Fibroblast of skin of right quadriceps (primary cell): ENCODE data around the gene LRWD1.
"Not testable (repeated sequence)": the region's sequence is repeated elsewhere in the genome, so short reads cannot be mapped to it uniquely, and the experiment has no call there.

ENCODE experiments used
- DNase-seq: peaks from one replicate; pipeline ENCODE4 v3.0.0-alpha.2; 2013

LRWD1 gene

DNA sequence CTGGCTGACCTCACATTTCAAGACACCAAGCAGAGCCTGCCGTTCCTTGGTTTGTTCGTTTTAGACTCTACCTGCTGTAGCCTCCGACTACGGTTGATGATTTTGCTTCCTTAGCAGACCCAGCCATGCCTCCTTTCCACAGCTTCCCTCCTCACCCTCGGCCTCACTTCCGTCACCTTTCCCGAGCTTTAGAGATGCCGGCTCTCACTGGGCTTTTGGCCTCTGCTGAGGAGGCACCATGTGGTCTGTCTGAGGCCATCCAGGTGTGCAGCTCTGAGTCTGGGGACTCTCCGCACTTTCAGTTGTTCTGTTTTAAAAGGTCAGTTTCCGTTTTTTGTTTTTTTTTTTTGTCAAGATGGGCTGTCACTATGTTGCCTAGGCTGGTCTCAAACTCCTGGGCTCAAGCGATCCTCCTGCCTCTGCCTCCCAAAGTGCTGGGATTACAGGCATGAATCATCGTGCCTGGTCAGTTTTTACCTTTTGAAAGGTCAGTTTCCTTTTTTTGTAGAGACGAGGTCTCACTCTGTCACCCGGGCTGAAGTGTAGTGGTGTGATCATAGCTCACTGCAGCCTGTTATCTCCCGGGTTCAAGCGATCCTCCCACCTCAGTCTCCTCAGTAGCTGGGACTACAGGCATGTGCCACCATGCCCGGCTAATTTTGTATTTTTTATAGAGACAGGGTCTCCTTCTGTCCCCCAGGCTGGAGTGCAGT, 19.7 kb upstream of the LRWD1 start:
- no peak for DNase-seq

DNA sequence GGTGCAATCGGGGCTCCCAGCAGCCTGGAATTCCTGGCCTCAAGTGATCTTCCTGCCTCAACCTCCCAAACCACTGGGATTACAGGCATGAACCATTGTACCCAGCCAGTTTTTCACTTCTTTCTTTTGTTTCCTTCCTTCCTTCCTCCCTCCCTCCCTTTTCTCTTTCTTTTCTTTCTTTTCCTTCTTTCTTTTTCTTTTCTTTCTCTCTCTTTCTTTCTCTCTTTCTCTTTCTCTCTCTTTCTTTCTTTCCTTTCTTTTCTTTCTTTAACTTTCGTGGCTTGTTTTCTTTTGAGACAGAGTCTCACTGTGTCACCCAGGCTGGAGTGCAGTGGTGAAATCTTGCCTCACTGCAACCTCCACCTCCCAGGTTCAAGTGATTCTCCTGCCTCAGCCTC, 19.1 kb upstream of the LRWD1 start:
- no peak for DNase-seq

DNA sequence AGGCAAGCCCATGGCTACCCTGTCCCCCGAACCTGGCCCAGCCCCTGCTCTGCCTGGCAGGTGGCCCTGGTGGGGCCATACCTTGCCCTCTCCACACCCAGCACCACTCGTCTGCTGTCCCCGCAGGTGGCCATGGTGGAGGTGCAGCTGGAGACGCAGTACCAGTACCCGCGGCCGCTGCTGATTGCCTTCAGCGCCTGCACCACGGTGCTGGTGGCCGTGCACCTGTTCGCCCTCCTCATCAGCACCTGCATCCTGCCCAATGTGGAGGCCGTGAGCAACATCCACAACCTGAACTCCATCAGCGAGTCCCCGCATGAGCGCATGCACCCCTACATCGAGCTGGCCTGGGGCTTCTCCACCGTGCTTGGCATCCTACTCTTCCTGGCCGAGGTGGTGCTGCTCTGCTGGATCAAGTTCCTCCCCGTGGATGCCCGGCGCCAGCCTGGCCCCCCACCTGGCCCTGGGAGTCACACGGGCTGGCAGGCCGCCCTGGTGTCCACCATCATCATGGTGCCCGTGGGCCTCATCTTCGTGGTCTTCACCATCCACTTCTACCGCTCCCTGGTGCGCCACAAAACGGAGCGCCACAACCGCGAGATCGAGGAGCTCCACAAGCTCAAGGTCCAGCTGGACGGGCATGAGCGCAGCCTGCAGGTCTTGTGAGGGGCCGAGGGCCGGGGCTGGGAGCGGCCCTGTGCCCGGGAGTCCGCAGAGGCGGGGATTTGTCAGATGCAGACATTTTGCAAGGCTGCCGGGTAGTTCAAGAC, 18.2 kb upstream of the LRWD1 start:
- DNase-seq, result no peak

DNA sequence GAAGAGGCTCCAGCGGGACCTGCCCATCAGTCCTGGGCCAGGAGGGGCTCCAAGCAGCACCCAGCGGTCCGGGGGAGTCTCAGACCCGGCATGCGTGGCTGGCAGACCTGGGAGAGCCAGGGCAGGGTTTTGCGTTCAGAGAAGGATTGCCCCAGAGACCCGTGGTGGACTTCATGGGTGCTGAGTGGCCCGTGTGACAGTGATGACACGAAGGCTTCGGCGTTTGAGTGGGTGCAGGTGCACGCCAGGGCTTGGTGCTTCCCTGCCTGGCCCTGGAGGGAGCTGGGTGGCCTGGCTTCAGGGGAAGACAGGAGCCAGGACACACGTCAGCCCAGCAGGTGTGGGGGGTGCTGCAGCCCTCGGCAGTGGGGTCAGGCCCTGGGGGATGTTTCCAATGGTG, 17.5 kb upstream of the LRWD1 start:
- no peak for DNase-seq

DNA sequence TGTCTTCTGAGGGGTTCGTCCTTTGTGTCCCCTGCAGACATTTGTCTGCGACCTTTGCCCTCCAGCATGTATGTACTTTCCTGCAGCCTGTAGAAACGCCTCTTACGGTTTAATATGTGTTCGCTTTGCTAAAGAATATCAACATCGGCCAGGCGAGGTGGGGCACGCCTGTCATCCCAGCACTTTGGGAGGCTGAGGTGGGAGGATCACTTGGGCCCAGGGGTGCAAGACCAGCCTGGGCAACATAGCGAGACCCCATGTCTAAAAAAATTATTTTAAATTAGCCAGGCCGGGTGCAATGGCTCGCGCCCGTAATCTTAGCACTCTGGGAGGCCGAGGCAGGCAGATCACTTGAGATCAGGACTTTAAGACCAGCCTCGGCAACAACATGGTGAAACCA, 15.6 kb upstream of the LRWD1 start:
- DNase-seq, result no peak

DNA sequence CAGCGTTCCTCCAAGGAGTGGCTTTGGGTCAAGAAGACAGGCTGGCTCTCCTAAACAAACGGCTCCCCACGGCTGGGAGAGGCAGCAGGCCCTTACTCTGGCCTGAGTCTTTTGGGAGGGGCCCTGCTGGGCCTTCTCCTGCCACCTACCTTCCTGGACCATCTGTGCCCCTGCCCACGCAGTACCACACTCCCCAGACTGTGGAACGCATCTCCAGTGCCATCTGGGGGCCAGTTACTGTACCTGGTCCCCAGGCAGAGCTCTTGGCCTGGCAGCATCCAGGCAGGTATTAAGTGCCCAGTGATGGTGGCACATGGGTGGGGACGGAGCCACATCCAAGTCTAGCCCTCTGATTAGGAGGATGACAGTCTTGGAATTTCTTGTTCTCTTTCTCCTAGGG, 14.5 kb upstream of the LRWD1 start:
- DNase-seq, result no peak

DNA sequence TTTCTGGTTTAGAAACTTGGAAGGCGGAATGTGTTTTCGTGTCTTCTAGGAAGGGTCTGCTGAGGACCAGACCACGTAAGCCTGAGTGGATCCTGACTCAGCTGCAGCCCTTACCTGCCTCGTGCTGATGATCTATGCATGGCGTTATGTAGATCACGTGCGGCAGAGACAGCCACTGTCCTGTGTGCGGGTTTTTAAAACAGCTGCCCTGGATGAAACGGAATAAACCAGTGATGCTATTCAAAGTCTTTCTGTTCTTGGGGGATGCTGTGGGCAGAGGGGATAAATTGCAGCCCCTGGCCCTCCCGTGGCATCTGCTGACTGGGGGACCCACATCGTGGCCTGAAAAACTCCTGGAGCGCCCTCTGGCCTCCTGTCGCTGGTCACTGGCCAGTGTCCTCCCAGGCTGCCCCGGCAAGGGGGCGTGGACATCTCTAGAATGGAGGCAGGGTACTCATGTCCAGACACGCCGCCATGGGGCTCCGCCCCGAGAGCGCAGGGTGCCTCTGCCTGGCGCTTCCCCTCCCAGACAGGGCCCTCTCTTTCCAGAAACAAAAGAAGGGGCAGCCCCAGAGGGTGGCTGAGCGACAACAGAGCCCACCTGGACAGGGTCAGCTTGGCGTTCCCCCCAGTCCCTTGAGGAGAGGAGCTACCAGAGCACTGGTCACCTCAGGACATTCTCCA, 13.3 kb upstream of the LRWD1 start:
- DNase-seq, result no peak

DNA sequence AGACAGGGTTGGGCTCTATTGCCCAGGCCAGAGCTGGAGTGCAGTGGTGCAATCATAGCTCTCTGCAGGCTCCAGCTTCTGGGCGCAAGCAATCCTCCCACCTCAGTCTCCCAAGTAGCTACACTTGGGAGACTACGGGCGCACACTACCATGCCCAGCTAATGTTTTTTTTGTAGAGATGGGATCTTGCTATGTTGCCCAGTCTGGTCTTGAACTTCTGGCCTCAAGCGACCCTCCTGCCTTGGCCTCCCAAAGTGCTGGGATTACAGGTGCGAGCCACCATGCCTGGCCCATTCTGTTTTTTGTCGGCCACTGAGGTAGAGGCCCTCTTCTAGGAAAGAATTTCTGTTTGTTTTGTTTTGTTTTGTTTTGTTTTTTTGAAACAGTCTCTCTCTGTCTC, 12.3 kb upstream of the LRWD1 start:
- DNase-seq, result no peak

DNA sequence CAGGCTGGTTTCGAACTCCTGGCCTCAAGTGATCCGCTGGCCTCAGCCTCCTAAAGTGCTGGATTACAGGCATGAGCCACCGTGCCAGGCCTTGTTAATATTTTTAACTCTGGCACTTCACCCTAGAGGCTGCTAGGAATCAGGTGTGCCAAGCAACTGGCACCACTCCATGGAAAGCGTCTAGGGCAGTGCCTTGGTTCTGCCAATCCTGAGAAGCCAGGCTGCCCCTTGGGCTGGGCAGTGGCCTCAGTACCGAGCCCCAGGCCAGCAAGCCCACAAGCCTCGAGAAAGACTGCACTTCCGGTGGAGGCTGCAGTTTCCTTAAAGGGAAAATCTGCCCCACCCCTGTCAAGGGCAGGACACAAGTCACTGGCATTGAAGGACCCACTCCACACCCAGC, 11.5 kb upstream of the LRWD1 start:
- DNase-seq, result no peak

DNA sequence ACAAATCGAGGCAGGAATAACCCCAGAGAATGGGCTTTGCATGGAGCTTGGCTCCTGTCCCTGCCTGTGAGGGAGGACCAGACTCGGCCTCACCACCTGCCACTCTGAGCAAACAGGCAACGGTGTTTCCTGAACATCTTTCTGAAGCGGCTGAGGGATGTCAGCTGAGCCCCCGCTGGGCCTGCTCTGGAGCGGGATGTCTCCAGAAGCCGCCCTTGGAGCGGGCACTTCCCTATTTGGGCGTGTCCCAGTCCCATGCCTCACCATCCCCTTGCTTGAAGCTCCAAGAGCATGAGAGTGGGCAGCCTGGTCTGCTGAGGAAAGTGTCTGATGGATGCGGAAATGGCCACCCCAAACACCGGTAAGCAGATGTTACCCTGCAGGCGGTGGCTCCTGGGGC, 10.3 kb upstream of the LRWD1 start:
- DNase-seq, result no peak

DNA sequence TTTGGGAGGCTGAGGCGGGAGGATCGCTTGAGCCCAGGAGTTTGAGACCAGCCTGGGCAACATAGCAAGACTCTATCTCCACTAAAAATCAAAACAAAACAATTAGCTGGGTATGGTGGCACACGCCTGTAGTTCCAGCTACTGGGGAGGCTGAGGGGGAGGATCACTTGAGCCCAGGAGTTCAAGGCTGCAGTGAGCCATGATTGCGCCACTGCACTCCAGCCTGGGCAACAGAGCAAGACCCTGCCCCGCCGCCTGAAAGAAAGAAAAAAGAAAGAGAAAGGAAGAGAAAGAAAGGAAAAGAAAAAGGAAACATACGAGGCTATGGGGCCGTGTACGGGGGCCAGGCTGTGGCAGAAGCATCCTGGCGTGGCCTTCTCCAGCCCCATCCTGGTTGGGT, 9.9 kb upstream of the LRWD1 start:
- not testable (repeated sequence) for DNase-seq

DNA sequence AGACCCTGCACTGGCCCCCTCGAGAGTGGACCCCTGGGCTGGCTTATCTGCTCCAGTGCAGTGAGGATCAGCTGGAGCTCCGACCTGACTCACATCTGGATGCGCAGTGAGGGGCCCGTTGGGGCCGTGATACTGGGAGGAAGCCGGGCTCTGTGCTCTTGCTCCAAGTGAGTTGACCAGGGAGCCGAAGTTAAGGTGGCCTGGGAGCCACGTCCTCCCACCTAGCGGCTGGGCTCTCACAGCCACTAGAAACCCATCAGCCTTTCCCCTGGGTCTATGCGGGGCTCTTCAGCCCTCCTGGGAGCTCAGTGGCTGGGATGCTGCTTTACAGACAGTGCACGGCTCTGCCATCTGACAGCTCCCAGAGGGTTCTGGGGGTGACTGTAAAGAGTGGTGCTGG, 9.2 kb upstream of the LRWD1 start:
- DNase-seq, result no peak

DNA sequence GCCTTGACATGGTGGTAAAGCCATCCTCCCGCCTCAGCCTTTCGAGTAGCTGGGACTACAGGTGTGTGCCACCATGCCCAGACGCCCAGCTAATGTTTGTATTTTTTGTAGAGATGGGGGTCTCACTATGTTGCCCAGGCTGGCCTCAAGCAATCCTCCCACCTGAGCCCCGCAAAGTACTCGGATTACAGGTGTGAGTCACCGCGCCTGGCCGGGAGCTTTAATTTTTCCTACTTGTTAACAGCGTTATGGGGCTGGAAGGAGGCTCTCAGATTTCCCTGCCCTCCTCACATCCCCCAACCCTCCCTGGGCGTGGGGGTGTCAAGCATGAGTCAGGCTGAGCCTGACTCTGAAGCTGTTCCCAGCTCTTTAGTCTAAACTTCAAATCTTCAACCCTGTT, 8.5 kb upstream of the LRWD1 start:
- peak; percentile 69 for DNase-seq

DNA sequence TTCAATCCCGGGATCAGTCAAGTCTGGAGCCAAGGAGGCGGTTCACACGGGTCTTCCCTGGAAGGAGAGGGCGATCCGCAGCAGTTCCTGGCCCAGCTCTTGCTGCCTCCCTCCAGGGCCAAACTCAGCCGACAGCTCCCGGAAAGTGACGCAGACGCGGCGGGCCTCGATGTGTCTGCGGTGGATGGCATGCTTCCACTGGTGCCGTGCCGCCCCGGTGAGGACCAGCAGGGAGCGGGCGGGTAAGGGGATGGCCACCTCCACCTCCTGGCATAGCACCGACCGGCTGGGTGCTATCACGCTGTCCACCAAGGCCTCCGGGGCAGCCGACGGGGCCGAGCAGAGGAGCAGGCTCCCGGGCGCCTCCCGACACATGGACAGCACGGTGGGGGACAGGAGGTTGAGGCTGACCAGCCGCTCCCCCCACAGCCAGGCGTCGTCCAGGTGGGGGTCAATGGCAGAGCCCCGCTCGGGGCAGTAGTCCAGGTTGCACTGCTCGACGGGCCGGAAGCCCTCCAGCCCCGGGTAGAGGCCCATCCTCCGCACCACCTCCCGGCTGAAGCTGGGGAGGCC, 7.3 kb upstream of the LRWD1 start:
- no peak for DNase-seq

DNA sequence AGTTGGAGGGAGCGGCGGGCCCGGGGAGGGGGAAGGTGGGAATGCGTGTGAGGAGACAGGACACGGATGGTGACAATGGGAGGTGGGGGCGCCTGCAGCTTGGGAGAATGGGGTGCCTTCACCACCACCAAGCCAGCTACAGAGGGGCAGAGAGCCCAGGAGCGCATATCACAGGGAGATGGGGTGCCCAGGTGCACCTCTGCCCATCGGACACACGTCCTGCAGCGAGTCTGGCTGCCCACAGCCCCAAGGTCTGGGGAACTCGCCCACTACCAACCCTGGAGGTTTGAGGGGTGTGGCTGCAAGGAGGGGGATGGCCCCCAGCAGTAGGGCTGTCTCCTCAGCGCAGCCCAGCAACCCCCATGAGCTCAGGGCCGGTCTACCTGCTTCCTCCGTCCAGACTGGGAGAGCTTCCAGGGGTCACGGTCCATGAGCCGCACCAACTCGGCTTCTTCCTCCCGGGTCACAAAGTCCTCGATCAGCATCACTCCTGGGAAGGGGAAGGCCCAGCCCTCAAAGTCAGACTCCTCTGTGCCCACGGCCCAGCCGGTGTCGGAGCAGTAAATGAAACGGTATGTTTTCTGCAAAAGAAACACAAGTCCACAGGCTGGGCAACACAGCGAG, 5.5 kb upstream of the LRWD1 start:
- no peak for DNase-seq

DNA sequence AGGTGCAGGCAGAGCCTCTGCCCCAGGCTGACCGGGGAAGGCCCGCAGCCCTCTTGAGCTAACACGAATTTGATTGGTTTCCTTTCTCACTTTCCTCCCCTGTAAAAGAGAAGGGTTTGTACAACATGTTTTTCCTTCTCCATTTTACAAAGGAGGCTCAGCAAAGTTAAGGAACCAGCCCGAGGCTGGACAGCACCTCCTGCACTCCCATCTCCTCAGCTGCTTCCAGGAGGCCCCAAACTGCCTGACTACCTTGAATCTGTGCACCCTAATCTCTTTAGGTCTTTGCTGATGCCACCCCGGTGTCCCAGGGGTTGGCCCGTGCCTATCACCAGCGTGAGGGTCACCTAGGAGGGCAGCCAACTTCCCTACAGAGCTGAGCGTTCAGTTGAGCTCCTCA, 4.3 kb upstream of the LRWD1 start:
- no peak for DNase-seq

DNA sequence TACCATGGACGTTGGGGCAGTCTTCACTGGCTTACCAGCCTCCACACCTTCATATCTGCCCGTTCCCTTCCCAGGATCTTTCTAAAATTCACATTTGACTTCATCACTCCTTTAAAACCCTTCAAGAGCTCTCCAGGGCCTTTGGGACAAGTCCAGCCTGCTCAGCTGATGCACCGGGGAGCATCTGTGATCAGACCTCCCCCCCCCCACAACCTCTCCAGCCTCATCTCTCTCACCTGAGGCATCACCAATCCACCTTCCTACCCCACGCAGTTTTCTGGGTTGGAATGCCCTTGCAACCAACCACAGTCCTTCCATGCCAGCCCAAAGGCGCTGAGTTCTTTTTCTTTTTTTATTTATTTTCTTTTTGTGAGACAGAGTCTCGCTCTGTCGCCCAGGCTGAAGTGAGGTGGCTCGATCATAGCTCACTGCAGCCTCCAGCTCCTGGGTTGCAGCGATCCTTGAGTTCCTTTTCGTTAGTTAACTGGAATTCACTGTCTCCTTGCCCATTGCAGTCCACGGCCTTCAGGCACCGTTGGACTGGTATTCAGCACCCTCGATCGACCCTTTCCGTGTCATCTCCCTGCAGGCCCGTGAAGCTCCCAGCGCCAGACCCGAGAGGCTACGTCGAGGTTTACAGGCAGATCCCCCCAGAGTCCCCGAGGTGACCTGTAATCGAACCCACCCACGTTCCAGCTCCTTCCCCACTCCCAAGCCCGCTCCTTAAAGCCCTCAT, 775 bp upstream of the LRWD1 start:
- DNase-seq, result no peak

DNA sequence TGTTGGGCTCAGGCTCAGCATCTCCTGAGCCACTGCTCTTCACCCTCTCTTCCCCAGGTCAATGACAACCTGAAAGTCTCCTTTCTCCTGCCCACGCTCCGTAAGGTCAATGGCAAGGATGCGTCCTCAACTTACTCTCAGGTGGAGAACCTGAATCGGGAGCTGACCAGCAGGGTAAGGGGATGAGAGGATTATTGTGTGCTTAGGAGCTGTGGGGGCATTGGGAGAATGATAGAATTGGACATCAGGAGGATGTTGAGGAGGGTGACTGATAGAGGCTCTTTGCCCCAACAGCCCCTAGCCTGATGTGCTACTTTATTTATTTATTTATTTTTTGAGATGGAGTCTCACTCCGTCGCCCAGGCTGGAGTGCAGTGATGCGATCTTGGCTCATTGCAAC, 1.3 kb downstream of the LRWD1 start:
- DNase-seq, result no peak

DNA sequence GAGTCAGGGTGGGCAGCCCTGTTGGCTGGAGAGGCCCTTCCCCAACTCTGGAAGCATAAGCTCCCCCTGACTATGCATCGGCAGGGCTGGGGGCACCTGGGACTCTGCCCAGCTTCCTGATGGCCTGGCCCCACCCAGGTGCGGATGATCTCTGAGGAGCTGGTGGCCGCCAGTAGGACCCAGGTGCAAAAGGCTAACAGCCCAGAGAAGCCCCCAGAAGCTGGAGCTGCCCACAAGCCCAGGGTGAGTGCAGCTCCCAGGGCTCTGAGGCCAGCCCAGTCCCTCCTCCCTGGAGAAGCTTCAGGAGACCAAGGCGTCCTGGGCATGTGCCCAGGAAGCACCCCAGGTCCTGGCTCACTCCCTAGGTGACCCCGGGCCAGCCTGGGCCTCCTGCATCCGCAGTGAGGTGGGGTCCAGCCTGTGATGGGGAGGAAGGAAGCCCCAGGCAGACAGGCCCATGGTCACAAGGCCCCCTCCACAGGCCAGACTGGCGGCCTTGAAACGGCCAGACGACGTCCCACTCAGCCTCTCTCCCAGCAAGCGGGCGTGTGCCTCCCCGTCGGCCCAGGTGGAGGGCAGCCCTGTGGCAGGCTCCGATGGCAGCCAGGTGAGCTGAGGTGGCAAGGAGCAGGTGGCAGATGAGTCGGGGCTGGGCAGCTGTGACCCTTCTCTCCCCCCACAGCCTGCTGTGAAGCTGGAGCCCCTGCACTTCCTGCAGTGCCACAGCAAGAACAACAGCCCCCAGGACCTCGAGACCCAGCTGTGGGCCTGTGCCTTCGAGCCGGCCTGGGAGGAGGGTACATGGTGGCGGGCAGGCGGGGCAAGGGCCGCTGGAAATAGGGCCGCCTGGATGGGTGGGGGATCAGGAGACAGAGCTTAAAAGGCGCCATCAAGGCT, 3.0 kb downstream of the LRWD1 start:
- DNase-seq, result no peak

DNA sequence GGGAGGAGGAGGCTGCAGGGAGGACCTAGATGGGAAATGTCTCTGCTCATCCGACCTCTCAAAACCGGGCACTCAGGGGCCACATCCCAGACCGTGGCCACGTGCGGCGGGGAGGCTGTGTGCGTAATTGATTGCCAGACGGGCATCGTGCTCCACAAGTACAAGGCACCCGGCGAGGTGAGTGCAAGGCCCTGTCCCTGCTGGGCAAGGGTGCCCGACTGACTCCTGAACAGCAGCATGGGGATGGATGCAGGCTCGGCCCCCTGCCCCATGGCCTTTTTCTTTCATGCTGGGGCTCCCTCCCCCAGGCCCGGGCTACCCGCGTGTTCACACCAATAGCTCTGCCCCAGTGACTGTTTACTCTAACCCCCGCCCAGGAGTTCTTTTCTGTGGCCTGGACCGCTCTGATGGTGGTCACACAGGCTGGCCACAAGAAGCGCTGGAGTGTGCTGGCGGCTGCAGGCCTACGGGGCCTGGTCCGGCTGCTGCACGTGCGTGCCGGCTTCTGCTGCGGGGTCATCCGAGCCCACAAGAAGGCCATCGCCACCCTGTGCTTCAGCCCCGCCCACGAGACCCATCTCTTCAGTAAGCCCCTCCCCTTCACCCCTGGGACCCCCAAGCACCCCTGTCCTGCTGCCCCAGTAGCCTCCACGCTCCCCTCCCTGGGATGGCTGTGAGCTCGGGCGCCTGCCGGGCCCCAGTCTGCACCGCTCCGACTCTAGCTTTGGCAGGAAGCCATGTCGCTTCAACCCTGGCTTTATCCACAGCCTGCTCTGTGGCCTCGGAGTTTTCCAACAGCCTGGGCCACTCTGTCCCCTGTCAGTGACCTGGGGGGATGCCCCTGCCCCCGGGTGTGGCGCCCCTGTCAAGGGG, 3.9 kb downstream of the LRWD1 start:
- DNase-seq, result no peak
